Naive B cell (primary cell): ENCODE measurements around the gene CDK17. TPM values are rescaled to one million over a fixed set of nuclear protein-coding genes. Genes with fewer than 3 reads are reported as not detected.

Experiments
- polyA plus RNA-seq, 6 donors: library from polyadenylated mRNA; unstranded; fragments of 300-500 nt; fragmentation: Illumina TruSeq; gene quantifications; one replicate each; pipeline ENCODE4 v1.2.3, GENCODE V29; 2021; ENCODE audit warnings: low read depth in 6 of 6

Gene CDK17
- polyA plus RNA-seq, 6 donors from 2014 or later = 21.4 to 39.0 (median 23.9) TPM

Other genes starting within 250 kb of the CDK17 start
- 10 to 100 TPM; 12.1 to 20.9 (median 14.8) TPM for gene ELK3, start 206.1 kb downstream of the CDK17 start, polyA plus RNA-seq
- not detected for gene CFAP54, start 89.1 kb upstream of the CDK17 start, polyA plus RNA-seq